Measurements from ENCODE around the gene USH1G.

DNA sequence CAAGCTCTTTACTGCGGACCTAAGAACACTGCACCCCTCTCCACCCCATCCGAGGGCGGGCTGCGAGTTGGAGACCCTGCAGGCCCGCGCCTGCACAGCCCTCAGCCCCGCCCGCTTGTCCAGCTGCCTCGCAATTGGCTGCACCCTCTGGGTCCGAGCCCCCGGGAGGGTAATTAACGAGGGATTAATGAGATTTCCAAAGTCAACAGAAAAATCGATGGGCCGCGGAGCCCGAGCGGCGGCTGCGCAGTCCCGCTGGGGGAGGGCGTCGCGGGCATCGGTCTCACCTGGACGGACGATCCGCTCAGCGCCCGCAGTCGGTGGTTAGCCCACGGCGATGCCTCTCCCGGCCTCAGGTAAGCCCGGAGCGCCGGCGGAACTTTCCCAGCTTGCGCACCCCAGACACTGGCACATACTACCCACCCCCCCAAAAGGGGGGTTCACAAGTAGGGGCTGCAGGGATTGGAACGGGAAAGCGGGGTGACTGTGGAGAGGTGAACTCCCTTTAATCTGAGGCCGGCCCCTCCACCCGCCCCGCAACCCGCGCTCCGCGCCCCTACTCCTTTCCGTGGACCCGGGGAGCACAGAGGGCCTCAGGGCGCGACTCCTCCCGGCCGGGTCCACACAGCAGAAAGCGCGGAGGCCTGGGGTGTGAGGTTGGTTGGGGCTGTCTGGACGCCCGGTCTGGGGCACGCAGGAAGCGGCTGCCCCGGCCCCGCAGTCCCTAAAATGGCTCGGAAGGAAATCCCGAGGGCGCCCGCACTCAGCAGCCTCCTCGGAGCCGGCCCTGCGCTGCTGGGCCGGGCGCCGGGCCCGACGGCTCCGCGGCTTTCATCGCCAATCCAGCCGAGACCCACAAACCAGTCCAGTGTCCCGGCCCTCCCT lies 12.8 kb upstream of the USH1G start, which contains the start of gene OTOP3:
- TF ChIP-seq POLR2A (IDR thresholded peaks at IDR 0.05): no peak
- TF ChIP-seq, protein P1, sequence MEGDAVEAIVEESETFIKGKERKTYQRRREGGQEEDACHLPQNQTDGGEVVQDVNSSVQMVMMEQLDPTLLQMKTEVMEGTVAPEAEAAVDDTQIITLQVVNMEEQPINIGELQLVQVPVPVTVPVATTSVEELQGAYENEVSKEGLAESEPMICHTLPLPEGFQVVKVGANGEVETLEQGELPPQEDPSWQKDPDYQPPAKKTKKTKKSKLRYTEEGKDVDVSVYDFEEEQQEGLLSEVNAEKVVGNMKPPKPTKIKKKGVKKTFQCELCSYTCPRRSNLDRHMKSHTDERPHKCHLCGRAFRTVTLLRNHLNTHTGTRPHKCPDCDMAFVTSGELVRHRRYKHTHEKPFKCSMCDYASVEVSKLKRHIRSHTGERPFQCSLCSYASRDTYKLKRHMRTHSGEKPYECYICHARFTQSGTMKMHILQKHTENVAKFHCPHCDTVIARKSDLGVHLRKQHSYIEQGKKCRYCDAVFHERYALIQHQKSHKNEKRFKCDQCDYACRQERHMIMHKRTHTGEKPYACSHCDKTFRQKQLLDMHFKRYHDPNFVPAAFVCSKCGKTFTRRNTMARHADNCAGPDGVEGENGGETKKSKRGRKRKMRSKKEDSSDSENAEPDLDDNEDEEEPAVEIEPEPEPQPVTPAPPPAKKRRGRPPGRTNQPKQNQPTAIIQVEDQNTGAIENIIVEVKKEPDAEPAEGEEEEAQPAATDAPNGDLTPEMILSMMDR (IDR thresholded peaks at IDR 0.05): no peak

Data from transverse colon (tissue), 3 donors.